Osteoblast (primary cell): ENCODE data around the gene EXOC6. TPM values are rescaled to one million over a fixed set of nuclear protein-coding genes. Genes with fewer than 3 reads are reported as not detected.

ENCODE experiments used
- DNase-seq: peaks from one replicate; pipeline ENCODE4 v3.0.0; 2011; ENCODE audit warnings: low spot score, mixed read lengths; ENCODE audit not compliant: insufficient read length; ENCODE audit errors: missing footprints
- H2AFZ ChIP-seq: 2 replicates; pipeline ENCODE4 v1.6.0; 2011; ENCODE audit warnings: mild to moderate bottlenecking, low read length
- H3K27ac ChIP-seq: 2 replicates; pipeline ENCODE4 v1.5.1; 2011; ENCODE audit warnings: mild to moderate bottlenecking, low read depth, low read length, moderate library complexity
- H3K27me3 ChIP-seq: 2 replicates; pipeline ENCODE4 v1.6.0; 2012; ENCODE audit warnings: mild to moderate bottlenecking, control low read depth, inconsistent platforms, low read length, moderate library complexity; ENCODE audit not compliant: insufficient read depth
- H3K36me3 ChIP-seq: 2 replicates; pipeline ENCODE4 v1.5.1; 2011; ENCODE audit warnings: mild to moderate bottlenecking, low read length, control low read depth, moderate library complexity; ENCODE audit not compliant: insufficient read depth
- H3K4me1 ChIP-seq: 2 replicates; pipeline ENCODE4 v1.5.1; 2011; ENCODE audit warnings: mild to moderate bottlenecking, low read length, control low read depth, moderate library complexity; ENCODE audit not compliant: insufficient read depth
- H3K4me2 ChIP-seq: 2 replicates; pipeline ENCODE4 v1.6.0; 2011; ENCODE audit warnings: mild to moderate bottlenecking, low read length; ENCODE audit not compliant: insufficient read depth
- H3K4me3 ChIP-seq: fragments of 200-600 bp; sonication (generic); 3 replicates; pipeline ENCODE4 v1.5.1; 2012; ENCODE audit warnings: mild to moderate bottlenecking, low read length, inconsistent platforms; ENCODE audit not compliant: insufficient read depth
- H3K79me2 ChIP-seq: 2 replicates; pipeline ENCODE4 v1.6.0; 2012; ENCODE audit warnings: mild to moderate bottlenecking, low read length, control low read depth, inconsistent platforms; ENCODE audit not compliant: insufficient read depth
- H3K9me3 ChIP-seq: 2 replicates; pipeline ENCODE4 v1.5.1; 2011; ENCODE audit warnings: low read depth, low read length, control low read depth
- H4K20me1 ChIP-seq: 2 replicates; pipeline ENCODE4 v1.6.0; 2012; ENCODE audit warnings: mild to moderate bottlenecking, low read length, control low read depth; ENCODE audit not compliant: insufficient read depth
- total RNA-seq: library from RNA; depleted of rRNA; stranded (reverse); fragments of >200 nt; gene quantifications from 2 replicates; pipeline ENCODE4 v1.2.3, GENCODE V29; 2012
- TF ChIP-seq, protein P1 (sequence below): IDR thresholded peaks from 2 replicates; pipeline ENCODE4 v1.5.1; 2011; ENCODE audit warnings: mild to moderate bottlenecking, low read depth, low read length, moderate library complexity; ENCODE audit errors: extremely low read depth

Gene EXOC6
- total RNA-seq, 1 donor = 8.7 TPM

DNA sequence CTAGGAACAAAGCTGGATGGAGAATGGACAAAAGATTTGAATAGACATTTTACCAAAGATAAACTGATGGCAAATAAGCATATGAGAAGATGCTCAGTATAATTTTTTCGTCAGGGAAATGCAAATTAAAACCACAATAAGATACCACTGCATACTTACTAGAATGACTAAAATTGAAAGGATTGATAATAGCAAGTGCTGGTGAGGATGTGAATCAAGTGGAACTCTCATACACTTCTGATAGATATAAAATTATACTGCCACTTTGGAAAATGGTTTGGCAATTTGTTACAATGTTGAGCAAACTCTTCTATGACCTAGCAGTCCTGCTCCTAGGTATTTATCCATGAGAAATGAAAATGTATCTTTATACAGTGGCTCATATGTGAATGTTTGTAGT, 83.3 kb downstream of the EXOC6 start:
- H3K27me3 ChIP-seq = no peaks in the 10 kb centered on the region
- no peaks in the 10 kb centered on the region for H3K9me3 ChIP-seq
- H4K20me1 ChIP-seq = no peaks in the 10 kb centered on the region
- no peak overlapping the region for H3K27ac ChIP-seq
- H3K4me3 ChIP-seq = no peak overlapping the region
- H3K36me3 ChIP-seq = no peaks in the 10 kb centered on the region
- no peaks in the 10 kb centered on the region for H3K79me2 ChIP-seq
- DNase-seq = no peak
- TF ChIP-seq, protein P1, sequence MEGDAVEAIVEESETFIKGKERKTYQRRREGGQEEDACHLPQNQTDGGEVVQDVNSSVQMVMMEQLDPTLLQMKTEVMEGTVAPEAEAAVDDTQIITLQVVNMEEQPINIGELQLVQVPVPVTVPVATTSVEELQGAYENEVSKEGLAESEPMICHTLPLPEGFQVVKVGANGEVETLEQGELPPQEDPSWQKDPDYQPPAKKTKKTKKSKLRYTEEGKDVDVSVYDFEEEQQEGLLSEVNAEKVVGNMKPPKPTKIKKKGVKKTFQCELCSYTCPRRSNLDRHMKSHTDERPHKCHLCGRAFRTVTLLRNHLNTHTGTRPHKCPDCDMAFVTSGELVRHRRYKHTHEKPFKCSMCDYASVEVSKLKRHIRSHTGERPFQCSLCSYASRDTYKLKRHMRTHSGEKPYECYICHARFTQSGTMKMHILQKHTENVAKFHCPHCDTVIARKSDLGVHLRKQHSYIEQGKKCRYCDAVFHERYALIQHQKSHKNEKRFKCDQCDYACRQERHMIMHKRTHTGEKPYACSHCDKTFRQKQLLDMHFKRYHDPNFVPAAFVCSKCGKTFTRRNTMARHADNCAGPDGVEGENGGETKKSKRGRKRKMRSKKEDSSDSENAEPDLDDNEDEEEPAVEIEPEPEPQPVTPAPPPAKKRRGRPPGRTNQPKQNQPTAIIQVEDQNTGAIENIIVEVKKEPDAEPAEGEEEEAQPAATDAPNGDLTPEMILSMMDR = no peak
- no peak overlapping the region for H3K4me2 ChIP-seq
- no peak overlapping the region for H2AFZ ChIP-seq
- no peaks in the 10 kb centered on the region for H3K4me1 ChIP-seq

DNA sequence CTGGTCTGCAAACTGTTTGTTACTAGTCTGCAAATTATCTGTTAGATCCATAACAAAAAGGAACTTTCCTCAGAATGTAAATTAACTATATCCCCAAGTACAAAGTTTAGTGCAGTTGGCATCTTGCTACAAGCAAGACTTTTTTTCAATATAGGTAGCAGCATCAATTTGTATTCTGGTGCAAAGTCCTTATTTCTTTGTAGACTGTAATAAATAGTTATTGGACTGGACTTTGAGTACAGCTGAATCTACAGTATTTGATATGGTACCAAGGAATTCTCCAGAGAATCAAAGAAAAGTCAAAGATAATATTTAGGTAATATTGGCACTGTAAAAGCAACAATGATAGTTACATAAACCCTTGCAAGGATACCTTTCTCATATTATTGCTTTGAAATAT, 89.6 kb downstream of the EXOC6 start:
- Histone ChIP-seq H3K36me3 (no peaks in the 10 kb centered on the region), H2AFZ (no peak overlapping the region), H3K4me3 (no peak overlapping the region), H3K27ac (no peak overlapping the region), H3K4me2 (no peak overlapping the region), H4K20me1 (no peaks in the 10 kb centered on the region), H3K27me3 (no peaks in the 10 kb centered on the region), H3K9me3 (no peaks in the 10 kb centered on the region), H3K79me2 (no peaks in the 10 kb centered on the region), H3K4me1 (no peaks in the 10 kb centered on the region)
- TF ChIP-seq, protein P1 = no peak
- DNase-seq = no peak

DNA sequence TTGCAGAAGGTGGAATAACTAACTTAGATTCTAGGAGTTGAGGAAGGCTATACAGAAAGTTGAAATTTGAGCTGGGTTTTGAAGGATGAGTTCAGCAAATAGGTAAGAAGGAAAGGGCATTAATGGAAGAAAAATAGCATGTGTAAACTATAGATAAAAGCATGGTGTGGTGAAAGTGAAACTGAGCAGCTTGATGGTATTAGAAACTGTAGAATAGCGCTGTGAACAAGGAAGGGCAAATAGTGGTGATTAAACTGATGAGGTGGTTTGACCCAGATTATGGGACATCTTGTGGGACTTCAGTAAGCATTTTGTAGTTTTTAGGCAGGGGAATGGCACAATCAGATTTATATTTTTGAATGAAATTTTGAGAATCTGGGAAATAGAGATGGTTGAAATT, 90.5 kb downstream of the EXOC6 start:
- no peaks in the 10 kb centered on the region for H3K4me1 ChIP-seq
- H3K79me2 ChIP-seq = no peaks in the 10 kb centered on the region
- DNase-seq = no peak
- no peaks in the 10 kb centered on the region for H3K27me3 ChIP-seq
- H2AFZ ChIP-seq = no peak overlapping the region
- H3K36me3 ChIP-seq = no peaks in the 10 kb centered on the region
- TF ChIP-seq, protein P1 = no peak
- no peak overlapping the region for H3K27ac ChIP-seq
- H4K20me1 ChIP-seq = no peaks in the 10 kb centered on the region
- H3K9me3 ChIP-seq = no peaks in the 10 kb centered on the region
- H3K4me2 ChIP-seq = no peak overlapping the region
- no peak overlapping the region for H3K4me3 ChIP-seq

DNA sequence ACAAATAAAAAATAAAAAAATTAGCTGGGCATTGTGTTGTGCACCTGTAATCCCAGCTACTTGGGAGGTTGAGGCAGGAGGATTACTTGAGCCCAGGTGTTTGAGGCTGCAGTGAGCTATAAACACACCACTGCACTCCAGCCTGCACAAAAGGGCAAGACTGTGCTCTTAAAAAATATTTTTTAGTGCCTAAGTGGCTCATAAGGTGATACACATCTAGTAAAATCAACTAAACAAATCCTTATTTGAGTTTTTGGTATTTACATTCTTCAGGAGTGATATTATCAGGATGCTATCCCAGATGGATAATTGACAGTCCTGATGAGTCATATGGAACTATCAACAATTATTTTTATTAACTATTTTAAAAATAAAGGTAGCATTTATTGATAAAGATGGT, 93.9 kb downstream of the EXOC6 start:
- H3K9me3 ChIP-seq = no peaks in the 10 kb centered on the region
- H3K4me2 ChIP-seq = no peak overlapping the region
- H2AFZ ChIP-seq = no peak overlapping the region
- no peaks in the 10 kb centered on the region for H3K36me3 ChIP-seq
- no peak overlapping the region for H3K4me3 ChIP-seq
- H3K79me2 ChIP-seq = no peaks in the 10 kb centered on the region
- no peaks in the 10 kb centered on the region for H3K4me1 ChIP-seq
- no peaks in the 10 kb centered on the region for H4K20me1 ChIP-seq
- no peaks in the 10 kb centered on the region for H3K27me3 ChIP-seq
- TF ChIP-seq, protein P1 = no peak
- no peak overlapping the region for H3K27ac ChIP-seq
- DNase-seq = no peak
